IPS DF 4.7 (cell line): ENCODE data around the gene PATL1.
A peak's percentile ranks its signal among the peaks of the same experiment; 100 is the strongest.
"Not testable (repeated sequence)": the region's sequence is repeated elsewhere in the genome, so short reads cannot be mapped to it uniquely, and the experiment has no call there.

ENCODE experiments used
- DNase-seq: peaks from one replicate; pipeline ENCODE4 v3.0.0-alpha.2; 2013; ENCODE audit warnings: low spot score; ENCODE audit errors: extremely low read depth

The PATL1 gene

GRCh38 chr11:59668950-59669610 is at the start of gene PATL1:
Gene PATL1 (minus strand): TSS chr11:59669037. CDS start chr11:59668895, 142 bp downstream.
- peak; percentile 95 for DNase-seq

- DNase-seq, result no peak
Observed at GRCh38 chr11:59716051-59716450, 47.2 kb upstream of the PATL1 start.

GRCh38 chr11:59713745-59714144 is 44.9 kb upstream of the PATL1 start, which contains the start of gene OR10V1:
Gene OR10V1 (minus strand): TSS chr11:59713845. CDS start chr11:59713845, 0 bp downstream.
- DNase-seq, result no peak

GRCh38 chr11:59710136-59710847 is 41.5 kb upstream of the PATL1 start:
- DNase-seq, result no peak

- DNase-seq, result no peak
Observed at GRCh38 chr11:59708537-59708936, 39.7 kb upstream of the PATL1 start.

GRCh38 chr11:59707371-59707770 is 38.5 kb upstream of the PATL1 start:
- no peak for DNase-seq

GRCh38 chr11:59706518-59707285 is 37.9 kb upstream of the PATL1 start:
- DNase-seq, result no peak

- no peak for DNase-seq
Observed at GRCh38 chr11:59705294-59705693, 36.5 kb upstream of the PATL1 start.

GRCh38 chr11:59703515-59703914 is 34.7 kb upstream of the PATL1 start:
- not testable (repeated sequence) for DNase-seq

- DNase-seq, result not testable (repeated sequence)
Observed at GRCh38 chr11:59700157-59700556, 31.3 kb upstream of the PATL1 start.

- no peak for DNase-seq
Observed at GRCh38 chr11:59698506-59698905, 29.7 kb upstream of the PATL1 start.

- DNase-seq, result no peak
Observed at GRCh38 chr11:59692915-59693314, 24.1 kb upstream of the PATL1 start.

GRCh38 chr11:59691156-59691555 is 22.3 kb upstream of the PATL1 start:
- no peak for DNase-seq

GRCh38 chr11:59689015-59689414 is 20.2 kb upstream of the PATL1 start:
- DNase-seq, result no peak

- DNase-seq, result not testable (repeated sequence)
Observed at GRCh38 chr11:59681260-59681725, 12.5 kb upstream of the PATL1 start.

GRCh38 chr11:59680287-59681154 is 11.7 kb upstream of the PATL1 start:
- no peak for DNase-seq

- DNase-seq, result no peak
Observed at GRCh38 chr11:59679347-59679746, 10.5 kb upstream of the PATL1 start.

GRCh38 chr11:59678813-59679165 is 10.0 kb upstream of the PATL1 start:
- no peak for DNase-seq

GRCh38 chr11:59678118-59678812 is 9.4 kb upstream of the PATL1 start:
- no peak for DNase-seq

- DNase-seq, result no peak
Observed at GRCh38 chr11:59676205-59676604, 7.4 kb upstream of the PATL1 start.
